Measurements from ENCODE around the gene STARD3. TPM values are rescaled to one million over a fixed set of nuclear protein-coding genes. Genes with fewer than 3 reads are reported as not detected.

STARD3 gene
- total and polyA plus RNA-seq, 2 donors from 2014 or later = 32.1 to 47.6 TPM

- H3K27me3 ChIP-seq (ENCODE audit: control insufficient read depth, insufficient read depth, low read length) = no peaks in the 10 kb centered on the region
- no peak for DNase-seq
- H3K4me1 ChIP-seq (ENCODE audit: control insufficient read depth in 2 of 3, insufficient read depth in 2 of 3, low read depth in 1 of 3, low read length in 3 of 3) = peaks cover 2 to 33% (median 15%) of the 10 kb centered on the region in 3 donors
- intact Hi-C loops (cut with DNase I) = no loop called here
- FAIRE-seq = no peak
- no peak overlapping the region for H3K27ac ChIP-seq (ENCODE audit: low read depth in 2 of 2, low read length in 2 of 2)
- H3K9ac ChIP-seq (ENCODE audit: low read length in 3 of 3) = peak overlapping the region in 1 of 3 donors; percentile 36
- H3K4me3 ChIP-seq (ENCODE audit: low read length in 3 of 3) = no peak overlapping the region
- no peaks in the 10 kb centered on the region for H3K36me3 ChIP-seq (ENCODE audit: control insufficient read depth in 2 of 3, insufficient read depth in 3 of 3, low read length in 3 of 3)
- TF ChIP-seq CTCF (IDR thresholded peaks at IDR 0.05; ENCODE audit: borderline replicate concordance, extremely low read depth, insufficient read depth) = no peak
- H3K9me3 ChIP-seq (ENCODE audit: control insufficient read depth in 2 of 3, insufficient read depth in 1 of 3, low read length in 3 of 3) = no peaks in the 10 kb centered on the region
Measured at GRCh38 chr17:39640591-39641031, 3.7 kb downstream of the STARD3 start.

- no peak overlapping the region for H3K27ac ChIP-seq (ENCODE audit: low read depth in 2 of 2, low read length in 2 of 2)
- TF ChIP-seq CTCF (IDR thresholded peaks at IDR 0.05; ENCODE audit: borderline replicate concordance, extremely low read depth, insufficient read depth) = no peak
- no peak for DNase-seq
- H3K4me1 ChIP-seq (ENCODE audit: control insufficient read depth in 2 of 3, insufficient read depth in 2 of 3, low read depth in 1 of 3, low read length in 3 of 3) = peaks cover 2 to 33% (median 13%) of the 10 kb centered on the region in 3 donors
- H3K4me3 ChIP-seq (ENCODE audit: low read length in 3 of 3) = no peak overlapping the region
- no peak for FAIRE-seq
- H3K9ac ChIP-seq (ENCODE audit: low read length in 3 of 3) = peak overlapping the region in 1 of 3 donors; percentile 36
- no peaks in the 10 kb centered on the region for H3K9me3 ChIP-seq (ENCODE audit: control insufficient read depth in 2 of 3, insufficient read depth in 1 of 3, low read length in 3 of 3)
- H3K36me3 ChIP-seq (ENCODE audit: control insufficient read depth in 2 of 3, insufficient read depth in 3 of 3, low read length in 3 of 3) = no peaks in the 10 kb centered on the region
- intact Hi-C loops (cut with DNase I) = no loop called here
- no peaks in the 10 kb centered on the region for H3K27me3 ChIP-seq (ENCODE audit: control insufficient read depth, insufficient read depth, low read length)
Measured at GRCh38 chr17:39641097-39641496, 4.2 kb downstream of the STARD3 start.

GRCh38 chr17:39641883-39642282 is 4.9 kb downstream of the STARD3 start:
- no peaks in the 10 kb centered on the region for H3K9me3 ChIP-seq (ENCODE audit: control insufficient read depth in 2 of 3, insufficient read depth in 1 of 3, low read length in 3 of 3)
- peaks cover 2 to 27% (median 9%) of the 10 kb centered on the region in 3 donors for H3K4me1 ChIP-seq (ENCODE audit: control insufficient read depth in 2 of 3, insufficient read depth in 2 of 3, low read depth in 1 of 3, low read length in 3 of 3)
- no peak for TF ChIP-seq CTCF (IDR thresholded peaks at IDR 0.05; ENCODE audit: borderline replicate concordance, extremely low read depth, insufficient read depth)
- H3K27me3 ChIP-seq (ENCODE audit: control insufficient read depth, insufficient read depth, low read length) = no peaks in the 10 kb centered on the region
- intact Hi-C loops (cut with DNase I) = no loop called here
- no peak for DNase-seq
- no peak overlapping the region for H3K27ac ChIP-seq (ENCODE audit: low read depth in 2 of 2, low read length in 2 of 2)
- H3K36me3 ChIP-seq (ENCODE audit: control insufficient read depth in 2 of 3, insufficient read depth in 3 of 3, low read length in 3 of 3) = no peaks in the 10 kb centered on the region
- no peak overlapping the region for H3K9ac ChIP-seq (ENCODE audit: low read length in 3 of 3)
- FAIRE-seq = no peak
- no peak overlapping the region for H3K4me3 ChIP-seq (ENCODE audit: low read length in 3 of 3)

All from kidney (tissue), 14 donors.